ENCODE data around the gene ENTHD1.
"Not testable (repeated sequence)": the region's sequence is repeated elsewhere in the genome, so short reads cannot be mapped to it uniquely, and the experiment has no call there.

ENTHD1 gene

DNA sequence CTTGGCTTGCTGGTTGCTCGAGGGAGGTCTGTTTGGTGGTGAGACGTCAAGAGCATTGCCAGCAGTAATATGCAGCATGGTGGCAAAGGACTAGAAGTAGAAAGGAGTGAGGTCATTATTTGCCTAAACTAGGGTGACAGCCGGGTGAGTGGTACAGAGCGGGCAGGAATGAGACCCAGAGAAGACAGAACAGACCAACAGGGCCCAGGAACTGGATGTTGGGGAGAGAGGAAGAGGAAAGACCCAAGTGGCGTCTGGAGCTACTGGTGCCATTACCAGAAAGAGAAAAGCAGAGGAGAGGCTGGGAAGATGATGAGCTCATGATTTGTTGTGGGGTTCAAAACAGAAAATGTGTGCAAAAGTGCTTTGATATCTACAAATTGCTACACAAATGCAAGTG lies 158.7 kb downstream of the ENTHD1 start:
- Histone ChIP-seq H3K9me3 (ENCODE audit: control insufficient read depth, low read depth, low read length) (no peaks in the 10 kb centered on the region), H3K4me3 (ENCODE audit: low read length) (no peak overlapping the region), H3K27me3 (ENCODE audit: control insufficient read depth, insufficient read depth, low read length) (no peaks in the 10 kb centered on the region), H3K9ac (ENCODE audit: low read length) (no peak overlapping the region), H3K4me1 (ENCODE audit: control insufficient read depth, low read depth, low read length) (peaks cover 4% of the 10 kb centered on the region), H3K27ac (ENCODE audit: low read length) (no peak overlapping the region), H3K36me3 (ENCODE audit: control insufficient read depth, low read depth, low read length) (no peaks in the 10 kb centered on the region)

DNA sequence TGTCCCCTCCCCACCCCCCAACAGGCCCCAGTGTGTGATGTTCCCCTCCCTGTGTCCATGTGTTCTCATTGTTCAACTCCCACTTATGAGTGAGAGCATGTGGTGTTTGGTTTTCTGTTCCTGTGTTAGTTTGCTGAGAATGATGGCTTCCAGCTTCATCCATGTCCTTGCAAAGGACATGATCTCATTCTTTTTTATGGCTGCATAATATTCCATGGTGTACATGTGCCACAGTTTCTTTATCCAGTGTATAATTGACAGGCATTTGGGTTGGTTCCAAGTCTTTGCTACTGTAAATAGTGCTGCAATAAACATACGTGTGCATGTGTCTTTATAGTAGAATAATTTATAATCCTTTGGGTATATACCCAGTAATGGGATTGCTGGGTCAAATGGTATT lies 159.5 kb downstream of the ENTHD1 start:
- H3K27ac ChIP-seq (ENCODE audit: low read length); H3K4me1 ChIP-seq (ENCODE audit: control insufficient read depth, low read depth, low read length): not testable (repeated sequence)

DNA sequence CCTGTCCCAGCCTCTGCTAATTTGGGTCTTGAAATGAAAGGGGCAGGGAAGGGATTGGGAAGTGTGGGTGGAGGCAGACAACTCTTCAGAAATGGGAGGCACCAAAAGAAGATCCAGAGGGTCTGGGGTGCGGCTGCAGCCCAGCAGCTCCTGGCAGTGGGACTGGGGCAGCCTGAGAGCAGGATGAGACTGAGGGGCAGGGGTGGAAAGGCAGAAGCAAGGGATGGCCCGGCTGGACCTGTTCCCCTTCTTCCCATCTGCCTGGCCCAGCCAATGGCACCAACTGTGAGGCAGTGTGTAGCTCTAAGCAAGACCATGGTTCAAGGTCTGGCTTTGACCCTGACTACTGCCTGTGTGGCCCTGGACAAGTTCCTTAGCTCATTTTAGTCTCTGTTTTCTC lies 160.4 kb downstream of the ENTHD1 start:
- H3K4me1 ChIP-seq (ENCODE audit: control insufficient read depth, low read depth, low read length): peaks cover 4% of the 10 kb centered on the region
- H3K4me3 ChIP-seq (ENCODE audit: low read length): no peak overlapping the region
- no peaks in the 10 kb centered on the region for H3K36me3 ChIP-seq (ENCODE audit: control insufficient read depth, low read depth, low read length)
- H3K27ac ChIP-seq (ENCODE audit: low read length): no peak overlapping the region
- H3K9me3 ChIP-seq (ENCODE audit: control insufficient read depth, low read depth, low read length): no peaks in the 10 kb centered on the region
- H3K27me3 ChIP-seq (ENCODE audit: control insufficient read depth, insufficient read depth, low read length): no peaks in the 10 kb centered on the region
- H3K9ac ChIP-seq (ENCODE audit: low read length): no peak overlapping the region

More for the DNA sequence above, 159.5 kb downstream of the ENTHD1 start:
- not testable (repeated sequence) for H3K36me3 ChIP-seq (ENCODE audit: control insufficient read depth, low read depth, low read length); H3K9ac ChIP-seq (ENCODE audit: low read length); H3K4me3 ChIP-seq (ENCODE audit: low read length); H3K9me3 ChIP-seq (ENCODE audit: control insufficient read depth, low read depth, low read length); H3K27me3 ChIP-seq (ENCODE audit: control insufficient read depth, insufficient read depth, low read length)

DNA sequence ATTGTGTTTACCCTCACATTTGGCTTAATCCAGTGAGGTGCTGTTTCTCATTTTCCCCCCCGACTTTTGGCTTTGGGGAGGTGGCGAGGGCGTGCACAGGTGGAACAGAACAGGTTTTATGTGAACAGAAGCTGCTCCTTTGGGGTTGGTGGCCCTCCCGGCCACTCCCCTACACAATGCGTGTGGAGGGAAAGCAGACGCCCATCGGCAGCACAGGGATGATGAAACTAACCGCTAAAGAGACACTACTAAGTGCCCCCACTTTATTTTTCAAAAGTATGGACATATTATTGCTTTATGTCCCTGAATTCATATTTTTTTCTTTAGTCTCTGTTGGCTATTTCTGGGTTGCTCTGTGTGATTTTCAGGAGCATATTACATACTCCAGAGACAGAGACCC lies 160.9 kb downstream of the ENTHD1 start:
- Histone ChIP-seq H3K9ac (ENCODE audit: low read length) (no peak overlapping the region), H3K27me3 (ENCODE audit: control insufficient read depth, insufficient read depth, low read length) (no peaks in the 10 kb centered on the region)

DNA sequence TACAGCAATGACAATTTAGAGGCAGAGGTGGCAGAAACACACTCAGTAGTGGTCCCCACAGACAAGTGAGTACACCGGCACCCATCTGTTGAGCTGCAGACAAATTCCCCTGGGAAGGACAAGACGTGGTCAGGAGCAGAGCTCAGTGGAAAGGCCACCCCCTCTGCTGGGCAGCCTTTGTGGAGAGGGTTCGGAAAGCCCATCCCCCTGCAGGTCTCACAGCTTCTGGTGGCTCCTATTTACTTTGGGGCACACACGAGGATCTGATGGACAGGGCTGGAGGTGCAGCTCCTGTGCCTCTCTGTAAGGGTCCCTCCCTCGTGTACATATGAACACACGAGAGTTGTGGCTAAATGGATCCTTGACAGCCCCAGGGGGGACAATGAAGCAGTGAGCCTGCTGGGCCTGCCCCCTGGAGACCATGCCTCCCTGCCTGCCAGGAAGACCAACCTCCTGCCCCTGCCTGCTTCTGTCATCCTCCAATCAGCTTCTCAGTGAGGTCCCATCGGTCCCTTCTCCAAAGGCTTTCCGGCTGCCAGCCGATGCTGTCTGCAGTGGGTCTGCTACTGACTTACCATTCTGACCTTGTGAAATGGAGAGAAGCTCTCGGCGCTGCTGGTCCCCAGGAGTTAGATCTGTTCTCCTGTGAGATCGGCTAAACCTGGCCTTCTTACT lies 161.5 kb downstream of the ENTHD1 start:
- no peak overlapping the region for H3K9ac ChIP-seq (ENCODE audit: low read length)
- H3K27ac ChIP-seq (ENCODE audit: low read length): no peak overlapping the region
- no peak overlapping the region for H3K4me3 ChIP-seq (ENCODE audit: low read length)
- H3K36me3 ChIP-seq (ENCODE audit: control insufficient read depth, low read depth, low read length): no peaks in the 10 kb centered on the region
- no peaks in the 10 kb centered on the region for H3K9me3 ChIP-seq (ENCODE audit: control insufficient read depth, low read depth, low read length)
- H3K27me3 ChIP-seq (ENCODE audit: control insufficient read depth, insufficient read depth, low read length): no peaks in the 10 kb centered on the region
- no peaks in the 10 kb centered on the region for H3K4me1 ChIP-seq (ENCODE audit: control insufficient read depth, low read depth, low read length)

More for the DNA sequence above, 160.9 kb downstream of the ENTHD1 start:
- no peaks in the 10 kb centered on the region for H3K4me1 ChIP-seq (ENCODE audit: control insufficient read depth, low read depth, low read length)
- no peak overlapping the region for H3K27ac ChIP-seq (ENCODE audit: low read length)
- no peaks in the 10 kb centered on the region for H3K9me3 ChIP-seq (ENCODE audit: control insufficient read depth, low read depth, low read length)
- no peak overlapping the region for H3K4me3 ChIP-seq (ENCODE audit: low read length)
- no peaks in the 10 kb centered on the region for H3K36me3 ChIP-seq (ENCODE audit: control insufficient read depth, low read depth, low read length)

DNA sequence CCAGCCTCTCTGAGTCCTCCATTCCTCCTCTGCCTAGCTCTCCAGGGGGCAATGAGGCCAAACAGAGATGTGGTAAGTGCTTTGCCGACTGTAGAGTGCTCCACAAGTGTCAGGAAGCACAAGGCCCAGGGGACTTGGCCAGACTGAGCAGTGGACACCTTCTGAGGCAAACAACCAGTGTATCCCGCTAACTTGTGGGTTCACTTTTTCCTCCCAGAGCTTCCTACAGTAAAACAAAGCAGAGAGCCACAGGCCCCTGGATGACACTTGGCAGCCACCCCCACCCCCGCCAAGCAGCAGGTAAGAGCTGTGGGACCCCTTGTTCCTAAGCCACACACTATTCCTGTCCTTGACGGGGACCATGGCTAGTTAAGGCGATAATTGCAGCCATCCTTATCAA lies 162.1 kb downstream of the ENTHD1 start:
- H3K27me3 ChIP-seq (ENCODE audit: control insufficient read depth, insufficient read depth, low read length): no peaks in the 10 kb centered on the region
- no peaks in the 10 kb centered on the region for H3K4me1 ChIP-seq (ENCODE audit: control insufficient read depth, low read depth, low read length)
- no peak overlapping the region for H3K4me3 ChIP-seq (ENCODE audit: low read length)
- H3K9me3 ChIP-seq (ENCODE audit: control insufficient read depth, low read depth, low read length): no peaks in the 10 kb centered on the region
- no peaks in the 10 kb centered on the region for H3K36me3 ChIP-seq (ENCODE audit: control insufficient read depth, low read depth, low read length)
- no peak overlapping the region for H3K27ac ChIP-seq (ENCODE audit: low read length)
- no peak overlapping the region for H3K9ac ChIP-seq (ENCODE audit: low read length)

DNA sequence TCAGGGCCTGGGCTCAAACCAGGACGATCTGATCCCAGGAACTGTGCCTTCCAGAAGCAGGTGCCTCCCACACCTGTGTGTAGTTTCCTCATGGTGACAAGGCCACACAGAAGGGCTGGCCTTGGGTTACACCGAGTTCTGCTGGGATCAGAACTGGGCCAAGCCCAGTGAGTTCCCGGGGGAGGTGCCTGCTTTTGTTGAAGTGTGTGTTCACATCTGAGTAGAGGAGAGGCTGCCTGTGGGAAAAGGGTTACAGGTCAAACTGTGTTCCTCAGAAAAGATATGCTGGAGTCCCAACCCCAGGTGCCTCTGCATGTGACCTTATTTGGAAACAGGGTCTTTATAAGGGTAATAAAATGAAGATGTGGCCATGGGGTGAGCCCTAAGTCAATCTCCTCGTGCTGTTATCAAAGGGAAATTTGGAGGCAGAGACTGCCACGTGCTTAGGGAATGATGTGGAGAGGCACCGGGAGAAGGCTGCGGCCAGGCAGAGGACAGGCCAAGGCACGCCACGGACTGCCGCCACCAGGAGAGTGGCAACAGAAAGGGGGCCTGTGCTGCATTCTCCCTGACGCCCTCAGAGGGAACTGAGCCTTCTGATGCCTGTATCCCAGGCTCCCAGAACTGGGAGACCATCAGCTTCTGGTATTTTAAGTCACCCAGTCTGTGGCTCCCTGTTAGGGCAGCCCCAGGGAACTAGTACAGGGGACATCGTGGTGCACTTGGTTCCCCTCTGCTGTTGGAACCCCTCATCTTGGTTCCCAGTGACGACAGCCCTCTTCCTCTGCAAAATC lies 164.2 kb downstream of the ENTHD1 start:
- no peaks in the 10 kb centered on the region for H3K27me3 ChIP-seq (ENCODE audit: control insufficient read depth, insufficient read depth, low read length)
- H3K4me3 ChIP-seq (ENCODE audit: low read length): no peak overlapping the region
- no peak overlapping the region for H3K27ac ChIP-seq (ENCODE audit: low read length)
- no peak overlapping the region for H3K9ac ChIP-seq (ENCODE audit: low read length)
- H3K4me1 ChIP-seq (ENCODE audit: control insufficient read depth, low read depth, low read length): no peaks in the 10 kb centered on the region
- H3K9me3 ChIP-seq (ENCODE audit: control insufficient read depth, low read depth, low read length): no peaks in the 10 kb centered on the region
- no peaks in the 10 kb centered on the region for H3K36me3 ChIP-seq (ENCODE audit: control insufficient read depth, low read depth, low read length)

DNA sequence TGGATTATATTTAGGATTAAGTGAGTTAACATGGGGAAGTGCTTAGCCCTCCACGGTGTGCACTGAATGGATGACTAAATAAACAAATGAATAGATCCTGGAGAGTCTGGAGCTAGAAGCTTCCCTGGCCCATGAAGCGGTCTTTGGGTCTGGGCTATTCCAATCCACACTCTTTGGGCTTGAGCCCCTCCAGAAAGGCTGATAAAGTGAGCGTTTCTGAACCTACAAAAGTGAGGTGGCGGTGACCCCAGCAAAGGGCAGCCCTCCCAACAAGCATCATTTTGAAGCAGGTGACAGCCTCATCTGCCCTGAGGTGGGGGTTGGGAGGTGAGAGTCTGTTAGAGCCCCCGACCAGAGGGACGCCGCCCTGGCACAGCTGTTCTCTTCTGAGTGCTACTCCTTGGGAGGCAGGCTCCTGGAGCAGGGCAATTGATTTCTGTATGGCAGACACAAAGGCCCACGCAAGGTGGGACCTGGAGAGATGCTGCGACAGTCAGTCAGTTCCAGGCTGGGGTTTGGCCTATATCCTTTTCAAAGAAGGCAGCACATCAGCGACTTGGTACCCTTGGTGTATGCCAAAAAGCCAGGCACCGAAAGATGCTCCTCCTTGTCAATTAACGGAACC lies 165.2 kb downstream of the ENTHD1 start:
- Histone ChIP-seq H3K27ac (ENCODE audit: low read length) (no peak overlapping the region), H3K27me3 (ENCODE audit: control insufficient read depth, insufficient read depth, low read length) (no peaks in the 10 kb centered on the region), H3K36me3 (ENCODE audit: control insufficient read depth, low read depth, low read length) (no peaks in the 10 kb centered on the region), H3K4me1 (ENCODE audit: control insufficient read depth, low read depth, low read length) (no peaks in the 10 kb centered on the region), H3K9ac (ENCODE audit: low read length) (no peak overlapping the region), H3K4me3 (ENCODE audit: low read length) (no peak overlapping the region), H3K9me3 (ENCODE audit: control insufficient read depth, low read depth, low read length) (no peaks in the 10 kb centered on the region)

DNA sequence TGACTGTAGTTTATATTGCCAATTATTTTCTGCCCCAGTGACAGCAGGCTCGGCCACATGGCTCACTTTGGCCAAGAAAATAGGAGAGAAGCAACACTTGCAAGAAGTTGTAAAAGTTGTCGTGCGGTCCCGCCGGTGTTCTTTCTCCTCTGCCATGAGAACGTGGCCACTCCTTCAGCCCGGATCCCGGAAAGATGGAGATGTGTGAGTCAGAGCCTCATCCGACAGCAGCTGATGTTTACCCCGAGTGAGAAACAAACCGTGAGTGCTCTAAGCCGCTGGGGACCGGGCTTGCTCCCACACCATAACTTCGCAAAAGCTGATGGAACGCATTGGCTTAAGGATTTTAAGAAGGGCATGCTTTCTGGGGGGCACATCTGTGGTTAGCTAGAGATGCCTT lies 166.0 kb downstream of the ENTHD1 start:
- Histone ChIP-seq H3K4me1 (ENCODE audit: control insufficient read depth, low read depth, low read length) (no peaks in the 10 kb centered on the region), H3K9me3 (ENCODE audit: control insufficient read depth, low read depth, low read length) (no peaks in the 10 kb centered on the region), H3K36me3 (ENCODE audit: control insufficient read depth, low read depth, low read length) (no peaks in the 10 kb centered on the region), H3K27ac (ENCODE audit: low read length) (no peak overlapping the region), H3K4me3 (ENCODE audit: low read length) (no peak overlapping the region), H3K9ac (ENCODE audit: low read length) (no peak overlapping the region), H3K27me3 (ENCODE audit: control insufficient read depth, insufficient read depth, low read length) (no peaks in the 10 kb centered on the region)

DNA sequence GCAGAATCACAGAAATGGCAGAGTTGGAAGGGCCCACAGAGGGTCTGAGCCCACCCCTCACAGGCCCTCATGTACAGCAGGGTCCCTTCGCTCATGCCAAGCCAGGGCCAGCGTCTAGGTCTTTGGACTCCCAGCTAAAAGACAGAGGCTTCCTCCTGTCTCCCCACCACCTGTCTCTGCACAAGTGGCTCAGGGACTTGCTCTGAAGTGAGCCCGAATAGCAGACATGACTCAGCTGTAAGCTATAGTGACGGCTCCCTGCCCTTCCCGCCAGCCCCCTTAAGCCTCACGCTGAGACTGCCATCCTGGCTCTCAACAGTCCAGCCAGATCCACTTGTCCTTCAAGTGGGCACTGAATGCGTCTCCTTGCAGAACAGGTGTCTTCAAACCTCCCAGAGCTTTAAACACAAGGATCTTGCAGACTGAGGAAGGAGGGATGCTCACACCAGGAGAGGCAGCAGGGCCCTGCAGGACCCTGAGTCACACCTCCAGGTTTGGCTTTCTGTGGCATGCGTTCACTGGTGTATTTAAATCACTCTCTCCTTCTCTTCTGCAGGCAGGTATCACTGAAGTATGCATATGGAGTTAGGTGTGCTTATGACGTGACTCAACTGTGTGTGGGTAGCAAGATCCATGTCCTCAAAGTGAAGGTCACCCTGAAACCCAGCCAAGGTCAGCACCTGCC lies 168.1 kb downstream of the ENTHD1 start:
- H3K27me3 ChIP-seq (ENCODE audit: control insufficient read depth, insufficient read depth, low read length): no peaks in the 10 kb centered on the region
- no peaks in the 10 kb centered on the region for H3K9me3 ChIP-seq (ENCODE audit: control insufficient read depth, low read depth, low read length)
- H3K4me3 ChIP-seq (ENCODE audit: low read length): no peak overlapping the region
- no peak overlapping the region for H3K27ac ChIP-seq (ENCODE audit: low read length)
- H3K9ac ChIP-seq (ENCODE audit: low read length): no peak overlapping the region
- no peaks in the 10 kb centered on the region for H3K36me3 ChIP-seq (ENCODE audit: control insufficient read depth, low read depth, low read length)
- peaks cover under 1% of the 10 kb centered on the region for H3K4me1 ChIP-seq (ENCODE audit: control insufficient read depth, low read depth, low read length)

DNA sequence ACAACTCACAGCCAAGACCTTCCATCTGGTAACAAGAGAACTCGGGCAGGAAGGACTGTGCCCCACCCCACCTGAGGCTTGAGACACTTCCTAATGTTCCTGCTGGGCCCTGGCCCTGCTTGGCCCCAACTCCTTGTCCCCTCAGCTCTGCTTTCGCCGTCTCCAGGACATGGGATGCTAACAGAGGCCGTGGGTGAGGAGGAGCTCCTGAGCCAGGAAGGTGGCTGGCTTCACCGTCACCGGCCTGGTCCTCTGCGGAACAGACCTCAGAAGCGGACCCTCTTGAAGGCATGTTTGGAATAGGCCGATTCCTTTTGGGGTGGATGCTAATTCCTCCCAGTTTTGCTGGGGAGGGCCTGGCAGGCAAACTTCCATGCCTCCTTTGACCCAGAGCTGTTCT lies 168.7 kb downstream of the ENTHD1 start:
- Histone ChIP-seq H3K9ac (ENCODE audit: low read length) (no peak overlapping the region), H3K27me3 (ENCODE audit: control insufficient read depth, insufficient read depth, low read length) (no peaks in the 10 kb centered on the region)

More for the DNA sequence above, 168.7 kb downstream of the ENTHD1 start:
- H3K36me3 ChIP-seq (ENCODE audit: control insufficient read depth, low read depth, low read length): no peaks in the 10 kb centered on the region
- H3K4me3 ChIP-seq (ENCODE audit: low read length): no peak overlapping the region
- no peaks in the 10 kb centered on the region for H3K9me3 ChIP-seq (ENCODE audit: control insufficient read depth, low read depth, low read length)
- no peak overlapping the region for H3K27ac ChIP-seq (ENCODE audit: low read length)
- H3K4me1 ChIP-seq (ENCODE audit: control insufficient read depth, low read depth, low read length): peaks cover 7% of the 10 kb centered on the region

All from iPS-18a (cell line).